ENCODE measurements around the gene SLC6A3. TPM values are rescaled to one million over a fixed set of nuclear protein-coding genes. Genes with fewer than 3 reads are reported as not detected.

Gene SLC6A3
- total RNA-seq, 4 donors from 2014 or later, result 0.07 to 0.15 TPM; not detected in 2

- intact Hi-C loops (cut with DNase I; ENCODE audit: low total_unique reads), result no loop called here
- TF ChIP-seq CTCF (IDR thresholded peaks at IDR 0.05) (peak in 1 of 4 experiments; percentile 14), POLR2A (IDR thresholded peaks at IDR 0.05) (no peak)
- Histone ChIP-seq H3K4me3 (no peak overlapping the region), H3K4me1 (no peaks in the 10 kb centered on the region), H3K27me3 (no peaks in the 10 kb centered on the region), H3K27ac (no peak overlapping the region), H3K9me3 (no peaks in the 10 kb centered on the region), H3K36me3 (no peaks in the 10 kb centered on the region)
- peak in 1 of 2 donors; percentile 16 for DNase-seq
Observed at GRCh38 chr5:1468247-1468612, 23.0 kb upstream of the SLC6A3 start.

GRCh38 chr5:1467341-1468246, 22.4 kb upstream of the SLC6A3 start:
- Histone ChIP-seq H3K36me3 (no peaks in the 10 kb centered on the region), H3K27me3 (no peaks in the 10 kb centered on the region), H3K4me1 (no peaks in the 10 kb centered on the region), H3K9me3 (no peaks in the 10 kb centered on the region), H3K4me3 (no peak overlapping the region), H3K27ac (no peak overlapping the region)
- DNase-seq, result peak in 1 of 2 donors; percentile 8
- intact Hi-C loops (cut with DNase I; ENCODE audit: low total_unique reads), result no loop called here
- TF ChIP-seq CTCF (IDR thresholded peaks at IDR 0.05) (no peak), POLR2A (IDR thresholded peaks at IDR 0.05) (no peak)

GRCh38 chr5:1466631-1467265, 21.5 kb upstream of the SLC6A3 start:
- Histone ChIP-seq H3K36me3 (no peaks in the 10 kb centered on the region), H3K4me1 (no peaks in the 10 kb centered on the region), H3K9me3 (no peaks in the 10 kb centered on the region), H3K27ac (no peak overlapping the region), H3K27me3 (no peaks in the 10 kb centered on the region), H3K4me3 (no peak overlapping the region)
- DNase-seq, result peak in 1 of 2 donors; percentile 10
- intact Hi-C loops (cut with DNase I; ENCODE audit: low total_unique reads), result no loop called here
- TF ChIP-seq CTCF (IDR thresholded peaks at IDR 0.05) (no peak), POLR2A (IDR thresholded peaks at IDR 0.05) (no peak)

GRCh38 chr5:1465966-1466471, 20.8 kb upstream of the SLC6A3 start:
- TF ChIP-seq CTCF (IDR thresholded peaks at IDR 0.05), result no peak
- TF ChIP-seq POLR2A (IDR thresholded peaks at IDR 0.05), result no peak
- H3K4me1 ChIP-seq, result no peaks in the 10 kb centered on the region
- H3K9me3 ChIP-seq, result no peaks in the 10 kb centered on the region
- no peak overlapping the region for H3K27ac ChIP-seq
- no peaks in the 10 kb centered on the region for H3K36me3 ChIP-seq
- intact Hi-C loops (cut with DNase I; ENCODE audit: low total_unique reads), result no loop called here
- no peak overlapping the region for H3K4me3 ChIP-seq
- H3K27me3 ChIP-seq, result no peaks in the 10 kb centered on the region
- peak in 1 of 2 donors; percentile 8 for DNase-seq

GRCh38 chr5:1465117-1465516, 19.9 kb upstream of the SLC6A3 start:
- H3K36me3 ChIP-seq, result no peaks in the 10 kb centered on the region
- no peak for DNase-seq
- H3K27ac ChIP-seq, result no peak overlapping the region
- no peaks in the 10 kb centered on the region for H3K9me3 ChIP-seq
- no peak for TF ChIP-seq POLR2A (IDR thresholded peaks at IDR 0.05)
- no peak for TF ChIP-seq CTCF (IDR thresholded peaks at IDR 0.05)
- intact Hi-C loops (cut with DNase I; ENCODE audit: low total_unique reads), result no loop called here
- H3K4me3 ChIP-seq, result no peak overlapping the region
- H3K27me3 ChIP-seq, result no peaks in the 10 kb centered on the region
- no peaks in the 10 kb centered on the region for H3K4me1 ChIP-seq

Measured in uterus (tissue), 4 donors.